ENCODE data around the gene RPUSD4. TPM values are rescaled to one million over a fixed set of nuclear protein-coding genes. Genes with fewer than 3 reads are reported as not detected.

The RPUSD4 gene
- total RNA-seq, 1 experiment from 2014 or later, result 42.9 TPM

- H3K27me3 ChIP-seq (ENCODE audit: insufficient read depth, low read length), result no peaks in the 10 kb centered on the region
- H3K23me2 ChIP-seq (ENCODE audit: insufficient read length, low read depth, low read length, poor library complexity, severe bottlenecking), result no peaks in the 10 kb centered on the region
- no peaks in the 10 kb centered on the region; a peak in 1 of 5 replicates for H3K9me3 Mint-ChIP-seq
- no peaks in the 10 kb centered on the region for H4K20me1 ChIP-seq (ENCODE audit: control insufficient read depth, insufficient read depth, insufficient read length)
- no peak overlapping the region for H3K56ac ChIP-seq (ENCODE audit: insufficient read length, low read depth, low read length)
- no peak overlapping the region for H4K91ac ChIP-seq (ENCODE audit: insufficient read length, low read depth, low read length)
- H2AFZ ChIP-seq (ENCODE audit: low read length), result no peak overlapping the region
- H2BK12ac ChIP-seq (ENCODE audit: insufficient read length, low read depth, low read length), result no peak overlapping the region
- no peak overlapping the region for H2BK120ac ChIP-seq (ENCODE audit: low read depth, low read length, poor library complexity, severe bottlenecking)
- H3K4ac ChIP-seq (ENCODE audit: low read depth, low read length), result no peak overlapping the region
- H3K27me3 Mint-ChIP-seq (ENCODE audit: low read depth), result no peaks in the 10 kb centered on the region
- H2AK5ac ChIP-seq (ENCODE audit: insufficient read length, low read length), result no peak overlapping the region
- no peaks in the 10 kb centered on the region for H3K4me1 ChIP-seq (ENCODE audit: insufficient read depth, low read length)
- TF ChIP-seq CTCF (conservative IDR thresholded peaks at IDR 0.05), result no peak
- no peak overlapping the region for H2BK20ac ChIP-seq (ENCODE audit: low read depth, low read length, poor library complexity, severe bottlenecking)
- no peak overlapping the region for H2BK5ac ChIP-seq (ENCODE audit: insufficient read length, low read length)
- no peaks in the 10 kb centered on the region for H3K4me1 Mint-ChIP-seq
- H3K9ac ChIP-seq (ENCODE audit: extremely low read depth, insufficient read length, low read length), result no peak overlapping the region
- H3K36me3 Mint-ChIP-seq (ENCODE audit: insufficient read depth in 1 of 3, low read depth in 3 of 3), result peaks cover 7 to 36% (median 24%) of the 10 kb centered on the region in 3 experiments
- H3K4me2 ChIP-seq (ENCODE audit: insufficient read depth, insufficient read length, low read length), result no peak overlapping the region
- H3K9me3 ChIP-seq (ENCODE audit: control insufficient read depth, low read depth, low read length), result no peaks in the 10 kb centered on the region
- H3K79me1 ChIP-seq (ENCODE audit: insufficient read depth, low read depth, low read length, poor library complexity, severe bottlenecking), result no peaks in the 10 kb centered on the region
- no peak overlapping the region for H3K4me3 Mint-ChIP-seq
- WGBS (ENCODE audit: extremely low coverage, insufficient read length, low lambda C conversion rate), result no CpG with 5 or more reads among the region's 4 CpGs
- no peak overlapping the region; a peak in 1 of 7 replicates for H3K27ac Mint-ChIP-seq
- H3K14ac ChIP-seq (ENCODE audit: insufficient read depth, low read length), result no peak overlapping the region
- no peak overlapping the region for H3K23ac ChIP-seq (ENCODE audit: insufficient read length, low read depth, low read length)
- H4K8ac ChIP-seq (replicated peaks; ENCODE audit: insufficient read length, low read depth, low read length), result no peak overlapping the region
- no peak overlapping the region for H3T11ph ChIP-seq (ENCODE audit: low read length)
- no peak overlapping the region for H2BK15ac ChIP-seq (ENCODE audit: low read depth, low read length)
- DNase-seq, result no peak
- no peak overlapping the region for H3K27ac ChIP-seq (ENCODE audit: insufficient read length, low read depth, low read length)
- H3K79me2 ChIP-seq (ENCODE audit: insufficient read depth, low read length), result no peaks in the 10 kb centered on the region; the same call in 1 of the 2 replicates
- no peak overlapping the region for H3K18ac ChIP-seq (ENCODE audit: insufficient read length, low read depth, low read length)
- H4K5ac ChIP-seq (ENCODE audit: insufficient read length, low read depth, low read length), result no peak overlapping the region
Observed at GRCh38 chr11:126233391-126233790, 21.9 kb upstream of the RPUSD4 start.
